IPS-15b (cell line): ENCODE results near the gene PLEKHA4.

Experiments used
- H3K27me3 ChIP-seq: one replicate; pipeline ENCODE4 v1.6.1; 2013; ENCODE audit warnings: low read length; ENCODE audit not compliant: control insufficient read depth, insufficient read depth
- H3K36me3 ChIP-seq: one replicate; pipeline ENCODE4 v1.6.1; 2013; ENCODE audit warnings: low read length; ENCODE audit not compliant: control insufficient read depth, insufficient read depth
- H3K4me1 ChIP-seq: one replicate; pipeline ENCODE4 v1.6.1; 2013; ENCODE audit warnings: mild to moderate bottlenecking, low read length; ENCODE audit not compliant: control insufficient read depth, insufficient read depth
- H3K4me3 ChIP-seq: one replicate; pipeline ENCODE4 v1.5.1; 2013; ENCODE audit warnings: low read depth, low read length
- H3K9ac ChIP-seq: one replicate; pipeline ENCODE4 v1.6.1; 2013; ENCODE audit warnings: low read depth, mild to moderate bottlenecking, low read length
- H3K9me3 ChIP-seq: one replicate; pipeline ENCODE4 v1.6.1; 2013; ENCODE audit warnings: mild to moderate bottlenecking, low read length; ENCODE audit not compliant: control insufficient read depth, insufficient read depth

Gene PLEKHA4

GRCh38 chr19:48814895-48815294, 53.5 kb downstream of the PLEKHA4 start:
- H3K9me3 ChIP-seq = no peaks in the 10 kb centered on the region
- H3K27me3 ChIP-seq = peaks cover 2% of the 10 kb centered on the region
- H3K4me1 ChIP-seq = peaks cover 4% of the 10 kb centered on the region
- no peaks in the 10 kb centered on the region for H3K36me3 ChIP-seq
- no peak overlapping the region for H3K9ac ChIP-seq
- H3K4me3 ChIP-seq = no peak overlapping the region

GRCh38 chr19:48813123-48813913, 55.1 kb downstream of the PLEKHA4 start:
- Histone ChIP-seq H3K4me1 (peaks cover 6% of the 10 kb centered on the region), H3K36me3 (no peaks in the 10 kb centered on the region), H3K4me3 (peak overlapping the region; percentile 42), H3K9me3 (no peaks in the 10 kb centered on the region), H3K27me3 (peaks cover 4% of the 10 kb centered on the region), H3K9ac (no peak overlapping the region)

GRCh38 chr19:48812094-48812929, 56.1 kb downstream of the PLEKHA4 start:
- H3K9ac ChIP-seq = no peak overlapping the region
- peaks cover 9% of the 10 kb centered on the region for H3K4me1 ChIP-seq

GRCh38 chr19:48810151-48810550, 58.3 kb downstream of the PLEKHA4 start:
- H3K9me3 ChIP-seq = no peaks in the 10 kb centered on the region
- peaks cover 13% of the 10 kb centered on the region for H3K4me1 ChIP-seq
- H3K27me3 ChIP-seq = peaks cover 4% of the 10 kb centered on the region
- H3K4me3 ChIP-seq = peak overlapping the region; percentile 61
- H3K9ac ChIP-seq = peak overlapping the region; percentile 47
- H3K36me3 ChIP-seq = no peaks in the 10 kb centered on the region

More at GRCh38 chr19:48812094-48812929, 56.1 kb downstream of the PLEKHA4 start:
- Histone ChIP-seq H3K36me3 (no peaks in the 10 kb centered on the region), H3K4me3 (peak overlapping the region; percentile 42), H3K9me3 (no peaks in the 10 kb centered on the region), H3K27me3 (peaks cover 4% of the 10 kb centered on the region)

GRCh38 chr19:48807590-48808308, 60.7 kb downstream of the PLEKHA4 start:
- Histone ChIP-seq H3K4me3 (peak overlapping the region; percentile 46), H3K9ac (peak overlapping the region; percentile 47)

GRCh38 chr19:48806818-48807589, 61.4 kb downstream of the PLEKHA4 start:
- Histone ChIP-seq H3K9me3 (no peaks in the 10 kb centered on the region), H3K4me3 (peak overlapping the region; percentile 46), H3K27me3 (peaks cover 4% of the 10 kb centered on the region), H3K9ac (peak overlapping the region; percentile 47), H3K4me1 (peaks cover 11% of the 10 kb centered on the region), H3K36me3 (no peaks in the 10 kb centered on the region)

More at GRCh38 chr19:48807590-48808308, 60.7 kb downstream of the PLEKHA4 start:
- Histone ChIP-seq H3K27me3 (peaks cover 4% of the 10 kb centered on the region), H3K36me3 (no peaks in the 10 kb centered on the region), H3K9me3 (no peaks in the 10 kb centered on the region), H3K4me1 (peaks cover 11% of the 10 kb centered on the region)

- H3K9me3 ChIP-seq = no peaks in the 10 kb centered on the region
- H3K27me3 ChIP-seq = peaks cover 4% of the 10 kb centered on the region
- peaks cover 11% of the 10 kb centered on the region for H3K4me1 ChIP-seq
- no peak overlapping the region for H3K4me3 ChIP-seq
- no peaks in the 10 kb centered on the region for H3K36me3 ChIP-seq
- no peak overlapping the region for H3K9ac ChIP-seq
Observed at GRCh38 chr19:48806518-48806817, 61.9 kb downstream of the PLEKHA4 start.

GRCh38 chr19:48805452-48805851, 63.0 kb downstream of the PLEKHA4 start:
- Histone ChIP-seq H3K4me1 (peaks cover 11% of the 10 kb centered on the region), H3K4me3 (no peak overlapping the region), H3K27me3 (peaks cover 4% of the 10 kb centered on the region), H3K9ac (no peak overlapping the region), H3K9me3 (no peaks in the 10 kb centered on the region), H3K36me3 (no peaks in the 10 kb centered on the region)

- Histone ChIP-seq H3K4me3 (no peak overlapping the region), H3K9ac (no peak overlapping the region), H3K4me1 (peaks cover 8% of the 10 kb centered on the region), H3K36me3 (no peaks in the 10 kb centered on the region), H3K27me3 (no peaks in the 10 kb centered on the region), H3K9me3 (no peaks in the 10 kb centered on the region)
Observed at GRCh38 chr19:48804496-48804895, 63.9 kb downstream of the PLEKHA4 start.

GRCh38 chr19:48802623-48803022, 65.8 kb downstream of the PLEKHA4 start:
- peaks cover 8% of the 10 kb centered on the region for H3K4me1 ChIP-seq
- no peak overlapping the region for H3K4me3 ChIP-seq
- no peaks in the 10 kb centered on the region for H3K9me3 ChIP-seq
- no peaks in the 10 kb centered on the region for H3K36me3 ChIP-seq
- H3K9ac ChIP-seq = no peak overlapping the region
- no peaks in the 10 kb centered on the region for H3K27me3 ChIP-seq
